Middle frontal gyrus (tissue), 1 donor: Measurements from ENCODE around the gene IFI27.

Experiments used
- DNase-seq: peaks from one replicate; pipeline ENCODE4 v3.0.0-alpha.2; 2015; ENCODE audit warnings: low spot score; ENCODE audit errors: extremely low spot score

Gene IFI27

GRCh38 chr14:94124582-94125377, 14.2 kb downstream of the IFI27 start:
- DNase-seq = no peak

DNA sequence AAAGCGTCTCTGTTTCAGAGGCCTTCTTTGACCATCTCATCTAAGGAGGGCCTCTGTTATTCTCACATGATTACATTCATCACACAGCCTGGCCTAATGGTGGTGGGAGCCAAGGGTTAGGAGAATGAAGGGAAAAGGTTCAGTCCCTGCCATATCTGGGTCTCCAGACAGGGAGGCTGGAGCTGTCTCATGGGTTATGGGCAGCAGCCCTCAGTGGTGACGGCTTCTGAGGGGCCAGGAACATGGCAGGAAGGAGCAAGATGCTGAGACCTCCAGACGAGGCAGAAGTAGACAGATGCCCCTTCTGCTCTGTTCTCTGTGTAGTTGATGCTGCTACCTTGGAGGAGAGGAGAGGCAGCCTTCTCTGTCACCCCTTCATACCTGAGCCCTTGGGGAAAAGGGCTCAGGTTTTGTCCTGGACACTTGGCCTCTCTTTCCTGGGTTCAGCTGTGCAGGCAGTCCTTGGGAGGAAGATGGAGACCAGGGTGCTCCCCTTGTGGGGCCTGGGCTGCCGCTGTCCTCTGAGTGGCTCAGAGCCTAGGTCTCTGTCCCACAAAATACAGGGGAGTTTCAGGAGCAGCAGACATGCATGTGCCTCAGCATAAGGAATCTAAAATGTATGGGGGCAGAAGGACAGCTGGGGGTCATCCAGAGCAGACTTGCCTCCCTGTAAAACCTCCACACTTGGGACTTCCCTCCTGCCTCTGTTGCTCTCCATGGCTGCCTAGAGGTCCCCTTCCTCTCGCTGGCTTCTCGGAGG, 15.3 kb downstream of the IFI27 start:
- no peak for DNase-seq

DNA sequence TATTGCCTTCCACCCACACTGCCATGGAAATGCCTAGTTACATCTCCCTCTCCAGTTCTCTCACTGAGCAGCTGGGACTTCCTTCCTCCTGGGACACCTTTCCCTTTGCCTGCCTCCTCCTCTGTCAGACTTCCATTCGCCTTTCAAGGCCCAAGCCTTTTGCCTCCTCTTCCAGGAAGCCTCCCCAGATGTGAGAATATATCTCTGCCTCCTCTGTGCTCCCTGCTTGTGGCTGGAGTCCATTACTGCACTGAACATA, 15.8 kb downstream of the IFI27 start:
- DNase-seq = no peak

GRCh38 chr14:94126800-94127199, 16.3 kb downstream of the IFI27 start:
- no peak for DNase-seq

GRCh38 chr14:94127330-94127729, 16.8 kb downstream of the IFI27 start:
- no peak for DNase-seq

- no peak for DNase-seq
Observed at GRCh38 chr14:94128216-94128839, 17.8 kb downstream of the IFI27 start.

DNA sequence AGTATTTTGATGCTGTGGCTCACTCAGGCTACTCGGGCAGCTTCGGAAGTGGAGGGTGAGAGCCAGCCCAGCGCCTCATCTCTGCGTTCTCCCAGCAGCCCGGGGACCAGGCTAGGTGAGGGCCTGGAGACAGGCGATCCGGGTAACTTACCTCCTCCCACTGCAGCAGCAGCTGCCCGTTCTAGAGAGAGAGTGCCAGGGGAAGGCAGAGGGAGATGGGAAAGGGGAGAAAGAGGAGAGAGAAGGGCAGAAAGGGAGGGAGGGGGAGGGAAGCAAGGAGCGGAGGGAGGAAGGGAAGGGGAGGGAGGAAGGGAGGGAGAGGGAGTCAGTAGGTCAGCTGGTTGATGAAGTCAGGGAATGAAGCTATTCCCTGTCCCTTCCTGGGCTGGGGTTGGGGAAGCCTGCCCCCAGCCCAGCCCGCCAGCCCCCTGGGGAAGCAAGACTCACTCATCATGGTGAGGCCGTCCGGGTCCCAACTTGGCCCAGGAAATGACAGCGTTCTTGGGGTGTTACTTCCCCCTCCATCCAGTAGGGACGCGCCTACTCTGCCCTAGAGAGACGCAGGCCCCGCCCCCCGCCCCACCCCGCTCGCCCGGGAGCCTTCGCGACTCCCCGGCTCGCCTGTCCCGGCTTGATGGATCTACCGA, 18.7 kb downstream of the IFI27 start, which contains the start of gene IFI27L2:
IFI27L2 (minus strand) TSS at position 494 of the 647 bp plus-strand sequence; CDS start at position 454, 40 bp downstream.
- DNase-seq = peak; percentile 59

DNA sequence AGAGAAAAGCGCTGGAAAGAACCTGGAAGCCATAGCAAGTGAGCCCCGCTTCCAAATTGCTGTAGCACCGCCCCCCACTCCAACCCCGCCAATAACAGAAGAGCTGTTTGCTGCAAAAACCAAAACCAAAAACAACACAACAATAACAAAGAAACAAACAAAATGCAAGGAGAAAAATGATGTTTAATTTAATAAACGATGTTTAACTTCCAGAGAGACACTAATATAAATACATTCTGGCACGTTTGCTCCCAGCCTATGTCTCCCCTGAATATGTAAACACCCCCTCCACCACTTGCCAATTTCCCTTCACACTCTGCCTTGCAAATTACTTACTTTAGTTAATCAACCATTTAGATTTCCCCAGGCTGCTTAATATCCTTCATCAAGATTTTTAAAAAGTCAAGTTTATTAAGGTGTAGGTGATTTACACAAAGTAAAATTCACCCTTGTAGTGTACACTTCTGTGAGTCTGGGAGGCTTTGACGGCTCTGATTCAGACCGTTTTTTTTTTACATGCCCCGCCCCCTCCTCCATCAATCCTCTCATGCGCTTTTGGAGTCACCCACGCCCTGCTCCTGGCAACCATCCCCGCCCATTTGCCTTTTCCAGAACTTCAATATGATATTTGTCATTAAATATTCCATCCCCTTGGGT, 19.4 kb downstream of the IFI27 start:
- DNase-seq = no peak

DNA sequence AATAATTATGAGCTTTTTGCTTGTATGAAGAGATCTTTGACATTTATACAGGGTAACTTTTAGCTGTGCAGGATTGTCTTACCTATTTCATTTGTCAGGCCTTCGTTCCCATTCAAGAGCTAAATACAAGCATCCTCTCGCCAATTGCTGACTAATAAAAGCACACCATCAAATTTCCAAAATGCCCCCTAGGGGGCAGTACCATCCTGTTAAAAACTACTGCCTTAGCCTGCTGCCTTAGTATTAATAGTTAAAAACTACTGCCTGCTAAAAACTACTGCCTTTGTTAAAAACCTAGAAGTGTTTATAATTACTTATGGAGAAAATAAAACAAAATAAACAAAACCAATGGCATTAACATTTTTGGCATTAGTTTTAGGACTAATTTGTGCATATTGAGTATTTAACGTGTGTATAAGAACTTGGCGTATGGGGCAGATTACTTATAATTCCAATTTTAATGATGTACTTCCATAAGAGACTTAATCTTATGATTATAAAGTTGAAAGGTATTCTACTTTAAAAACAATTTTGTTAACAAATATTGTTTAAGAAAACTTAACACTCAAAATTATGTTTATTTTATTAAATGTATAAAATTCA, 21.9 kb downstream of the IFI27 start:
- peak; percentile 54 for DNase-seq

DNA sequence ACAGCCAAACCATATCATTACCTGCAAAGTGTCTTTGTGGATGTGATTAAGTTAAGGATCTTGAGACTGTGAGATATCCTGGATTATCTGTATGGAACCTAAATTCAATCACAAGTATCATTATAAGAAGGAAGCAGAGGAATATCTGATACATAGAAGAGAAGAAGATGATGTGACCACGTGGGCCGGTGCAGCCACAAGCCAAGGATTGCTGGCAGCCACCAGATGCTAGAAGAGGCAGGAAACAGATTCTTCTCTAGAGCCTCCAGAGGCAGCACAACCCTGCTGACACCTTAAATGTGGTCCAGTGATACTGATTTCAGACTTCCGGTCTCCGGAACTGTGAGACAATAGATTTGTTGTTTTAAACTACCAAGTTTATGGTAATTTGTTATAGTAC, 24.9 kb downstream of the IFI27 start:
- no peak for DNase-seq

GRCh38 chr14:94136575-94137331, 26.2 kb downstream of the IFI27 start:
- DNase-seq = peak; percentile 82

- DNase-seq = no peak
Observed at GRCh38 chr14:94138251-94138650, 27.7 kb downstream of the IFI27 start.

GRCh38 chr14:94139006-94139405, 28.5 kb downstream of the IFI27 start:
- DNase-seq = no peak

- no peak for DNase-seq
Observed at GRCh38 chr14:94139421-94139820, 28.9 kb downstream of the IFI27 start.

- no peak for DNase-seq
Observed at GRCh38 chr14:94142247-94142646, 31.7 kb downstream of the IFI27 start.

DNA sequence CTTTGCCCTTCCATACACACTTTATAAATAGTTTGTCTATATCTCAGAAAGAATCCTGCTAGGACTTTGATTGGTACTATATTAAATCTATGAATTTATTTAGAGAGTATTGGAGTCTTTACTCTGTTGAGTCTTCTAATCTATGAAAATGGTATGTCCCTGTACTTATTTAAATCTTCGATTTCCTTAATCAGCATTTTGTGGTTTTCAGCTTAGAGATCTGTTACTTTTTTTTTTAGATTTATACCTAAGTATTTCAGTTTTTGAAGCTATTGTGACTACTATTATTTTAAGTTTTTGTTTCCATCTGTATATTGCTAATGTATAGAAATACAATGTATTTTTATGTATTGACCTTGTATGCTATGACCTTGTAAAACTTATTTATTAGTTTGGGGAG, 32.3 kb downstream of the IFI27 start:
- DNase-seq = no peak

GRCh38 chr14:94143239-94143638, 32.7 kb downstream of the IFI27 start:
- no peak for DNase-seq

DNA sequence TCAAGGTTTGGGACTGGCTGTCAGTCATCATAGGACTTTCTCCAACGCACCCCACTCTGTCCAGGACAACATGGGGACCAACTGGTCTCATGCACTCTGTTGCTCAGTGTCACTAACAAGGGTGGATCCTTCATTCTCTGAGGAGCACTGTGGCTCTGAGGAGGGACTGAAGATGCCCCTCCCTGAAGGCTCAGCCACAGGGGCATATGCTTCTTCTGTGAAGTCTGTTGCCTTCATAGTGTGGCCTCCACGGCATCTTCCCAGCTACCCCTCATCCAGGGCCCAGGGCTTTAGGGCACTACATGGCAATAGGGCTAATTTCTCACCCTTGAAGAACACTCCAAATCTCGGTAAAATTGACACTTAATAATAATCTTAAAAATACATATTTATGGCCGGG, 33.2 kb downstream of the IFI27 start:
- DNase-seq = no peak

DNA sequence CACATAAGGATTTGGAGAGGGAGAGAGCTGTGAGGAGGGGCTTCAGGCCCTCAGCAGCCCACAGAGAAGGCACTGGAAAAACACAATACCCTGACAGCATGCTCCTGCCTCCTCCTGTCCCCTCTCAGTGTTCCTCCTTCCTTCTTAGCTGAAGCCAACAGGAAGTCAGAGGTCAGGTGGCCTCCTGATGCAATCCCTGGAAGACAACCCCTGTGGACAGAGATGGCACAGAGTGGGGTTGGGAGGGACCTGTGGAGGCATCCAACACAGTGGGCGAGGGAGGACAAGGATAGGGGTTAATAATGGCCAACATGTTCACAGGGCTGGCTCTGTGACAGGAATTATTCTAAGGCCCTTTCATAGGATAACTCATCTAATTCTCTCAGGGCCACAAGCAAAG, 34.2 kb downstream of the IFI27 start:
- no peak for DNase-seq

DNA sequence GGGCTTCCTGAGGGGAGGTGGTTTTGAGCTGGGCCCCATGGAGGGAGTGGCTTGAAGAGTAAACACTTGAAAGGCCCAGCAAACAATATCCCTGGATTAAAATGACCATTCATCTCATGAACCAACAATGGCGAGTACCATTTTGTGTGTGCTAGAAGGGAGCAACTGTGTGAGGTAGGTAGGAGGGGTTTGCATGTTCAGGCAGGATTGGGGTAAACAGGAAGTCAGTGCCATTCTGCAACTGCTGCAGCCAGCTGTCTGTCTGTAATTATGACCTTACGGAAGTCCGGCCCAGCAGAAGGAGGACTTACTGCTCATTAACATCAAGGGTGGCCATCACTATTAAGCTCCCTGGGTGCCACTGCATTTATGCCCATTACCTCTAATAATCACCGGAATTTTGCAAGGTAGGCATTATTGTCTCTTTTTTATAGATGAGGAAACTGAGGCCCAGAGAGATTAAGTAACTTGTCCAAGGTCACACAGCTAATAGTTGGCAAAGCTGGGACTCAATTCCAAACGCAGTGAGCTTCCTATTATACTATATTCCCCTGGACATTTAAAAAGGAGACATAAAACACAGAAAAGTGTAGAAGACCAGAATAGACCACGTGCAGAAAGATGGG, 35.5 kb downstream of the IFI27 start:
- DNase-seq = no peak
